IMR-90 (cell line): ENCODE measurements around the gene PCDHGC4. TPM values are rescaled to one million over a fixed set of nuclear protein-coding genes. Genes with fewer than 3 reads are reported as not detected.

Experiments used
- ATAC-seq: fragments of 200-7000 bp; cut with Tn5 transposase; 2 replicates; pipeline ENCODE4 v1.9.1; 2020; ENCODE audit warnings: low read depth, mild to moderate bottlenecking, moderate library complexity
- BruUV-seq: library from RNA; stranded (reverse); fragments of 400-500 nt; replicated peaks from 2 replicates; lab custom pipeline; 2021; lab: Mats Ljungman, UMichigan
- CTCF ChIA-PET: fragments of 300-600 bp; formaldehyde crosslinking; extraction: SDS; loops from one replicate; lab custom pipeline; 2021; ENCODE audit warnings: antibody characterized with exemption; lab: Yijun Ruan, JAX
- POLR2A ChIA-PET: fragments of 300-600 bp; sonication (Branson Sonifier 250); formaldehyde crosslinking; loops from one replicate; lab custom pipeline; 2022; ENCODE audit warnings: antibody characterized with exemption; ENCODE audit not compliant: unreplicated experiment; lab: Charles Lee
- DNase-seq: peaks from one replicate; pipeline ENCODE4 v3.0.0; 2013
- H2AFZ ChIP-seq: replicated peaks from 2 replicates; pipeline ENCODE3; 2013; ENCODE audit warnings: low read length, mild to moderate bottlenecking; ENCODE audit not compliant: poor library complexity
- H2AK5ac ChIP-seq: 2 replicates; pipeline ENCODE4 v1.6.1; 2013; ENCODE audit warnings: low read depth, low read length, inconsistent platforms
- H2AK9ac ChIP-seq: replicated peaks from 2 replicates; pipeline ENCODE3; 2013; ENCODE audit warnings: mild to moderate bottlenecking, low read depth, low read length, moderate library complexity; ENCODE audit not compliant: poor library complexity
- H2BK120ac ChIP-seq: 2 replicates; pipeline ENCODE4 v1.6.1; 2013; ENCODE audit warnings: low read depth, low read length, inconsistent platforms
- H2BK15ac ChIP-seq: 3 replicates; pipeline ENCODE4 v1.6.1; 2013; ENCODE audit warnings: low read depth, low read length, inconsistent platforms
- H2BK20ac ChIP-seq: 2 replicates; pipeline ENCODE4 v1.6.1; 2013; ENCODE audit warnings: low read depth, mild to moderate bottlenecking, inconsistent platforms, low read length, moderate library complexity
- H2BK5ac ChIP-seq: 2 replicates; pipeline ENCODE4 v1.6.1; 2013; ENCODE audit warnings: mild to moderate bottlenecking, low read depth, low read length, inconsistent platforms; ENCODE audit not compliant: poor library complexity, severe bottlenecking
- H3K14ac ChIP-seq: replicated peaks from 2 replicates; pipeline ENCODE4 v1.6.1; 2013; ENCODE audit warnings: low read depth, low read length, inconsistent platforms
- H3K18ac ChIP-seq: 2 replicates; pipeline ENCODE4 v1.6.1; 2013; ENCODE audit warnings: low read depth, low read length, control low read depth
- H3K23ac ChIP-seq: 2 replicates; pipeline ENCODE4 v1.6.1; 2013; ENCODE audit warnings: low read depth, low read length, inconsistent platforms
- H3K27ac ChIP-seq: 2 replicates; pipeline ENCODE4 v1.5.1; 2013; ENCODE audit warnings: mild to moderate bottlenecking, control low read depth, low read length; ENCODE audit not compliant: insufficient read depth
- H3K27me3 ChIP-seq: 2 replicates; pipeline ENCODE4 v1.6.1; 2013; ENCODE audit warnings: low read length; ENCODE audit not compliant: control insufficient read depth, insufficient read depth
- H3K36me3 ChIP-seq: 2 replicates; pipeline ENCODE4 v1.6.1; 2013; ENCODE audit warnings: low read length, mixed read lengths; ENCODE audit not compliant: control insufficient read depth, insufficient read depth
- H3K4ac ChIP-seq: 2 replicates; pipeline ENCODE4 v1.6.1; 2013; ENCODE audit warnings: low read depth, low read length, inconsistent platforms
- H3K4me1 ChIP-seq: 2 replicates; pipeline ENCODE4 v1.6.1; 2013; ENCODE audit warnings: low read length, mixed read lengths; ENCODE audit not compliant: control insufficient read depth, insufficient read depth
- H3K4me2 ChIP-seq: 2 replicates; pipeline ENCODE4 v1.6.1; 2013; ENCODE audit warnings: low read depth, mild to moderate bottlenecking, control low read depth, low read length, moderate library complexity
- H3K4me3 ChIP-seq: 2 replicates; pipeline ENCODE4 v1.5.1; 2013; ENCODE audit warnings: low read depth, mild to moderate bottlenecking, control low read depth, low read length, moderate library complexity; ENCODE audit not compliant: insufficient read depth
- H3K56ac ChIP-seq: 2 replicates; pipeline ENCODE4 v1.6.1; 2013; ENCODE audit warnings: low read length, inconsistent platforms; ENCODE audit not compliant: insufficient read depth; ENCODE audit errors: extremely low read depth
- H3K79me1 ChIP-seq, 2 experiments: 2 replicates each; pipeline ENCODE4 v1.6.1; 2013; ENCODE audit warnings: low read length in 2 of 2, inconsistent platforms in 1 of 2, low read depth in 1 of 2
- H3K9ac ChIP-seq: 2 replicates; pipeline ENCODE4 v1.6.1; 2013; ENCODE audit warnings: low read depth, low read length, control low read depth
- H3K9me1 ChIP-seq: 2 replicates; pipeline ENCODE4 v1.6.1; 2013; ENCODE audit warnings: low read length, inconsistent platforms; ENCODE audit not compliant: insufficient read depth
- H3K9me3 ChIP-seq: 2 replicates; pipeline ENCODE4 v1.6.1; 2013; ENCODE audit warnings: low read length; ENCODE audit not compliant: control insufficient read depth, insufficient read depth
- H4K20me1 ChIP-seq: 2 replicates; pipeline ENCODE4 v1.6.1; 2013; ENCODE audit warnings: low read length, inconsistent platforms; ENCODE audit not compliant: insufficient read depth
- H4K5ac ChIP-seq: 2 replicates; pipeline ENCODE4 v1.6.1; 2013; ENCODE audit warnings: mild to moderate bottlenecking, low read depth, low read length, control low read depth
- H4K8ac ChIP-seq, 2 experiments: 2 replicates each; pipeline ENCODE4 v1.6.1; 2013; ENCODE audit warnings: low read depth in 2 of 2, low read length in 2 of 2, control low read depth in 1 of 2, inconsistent platforms in 1 of 2
- H4K91ac ChIP-seq: 2 replicates; pipeline ENCODE4 v1.6.1; 2013; ENCODE audit warnings: low read depth, low read length, inconsistent platforms; ENCODE audit not compliant: insufficient read depth
- BHLHE40 ChIP-seq: fragments of 150-350 bp; IDR thresholded peaks from 2 replicates; pipeline ENCODE4 v1.6.1; 2016; ENCODE audit warnings: mild to moderate bottlenecking, low read depth, low read length
- CEBPB ChIP-seq: IDR thresholded peaks from 2 replicates; pipeline ENCODE4 v1.6.1; 2012; ENCODE audit warnings: low read depth, low read length, improper control_type of control experiment
- CHD1 ChIP-seq: IDR thresholded peaks from 2 replicates; pipeline ENCODE4 v1.6.1; 2012; ENCODE audit warnings: low read depth, low read length, improper control_type of control experiment
- CTCF ChIP-seq: conservative IDR thresholded peaks from 2 replicates; pipeline ENCODE4 v1.5.1; 2012; ENCODE audit warnings: mild to moderate bottlenecking, low read depth, low read length, improper control_type of control experiment
- FOS ChIP-seq: fragments of 150-350 bp; IDR thresholded peaks from 2 replicates; pipeline ENCODE4 v1.6.1; 2016; ENCODE audit warnings: low read depth, low read length
- MAFK ChIP-seq: IDR thresholded peaks from 2 replicates; pipeline ENCODE4 v1.6.1; 2012; ENCODE audit warnings: low read depth, low read length, improper control_type of control experiment
- MAZ ChIP-seq: IDR thresholded peaks from 2 replicates; pipeline ENCODE4 v1.6.1; 2012; ENCODE audit warnings: low read depth, mild to moderate bottlenecking, low read length, improper control_type of control experiment, moderate library complexity, borderline replicate concordance
- NFE2L2 ChIP-seq: fragments of 150-350 bp; IDR thresholded peaks from 2 replicates; pipeline ENCODE4 v1.6.1; 2016; ENCODE audit warnings: low read depth, mild to moderate bottlenecking, low read length
- POLR2A ChIP-seq: IDR thresholded peaks from 2 replicates; pipeline ENCODE4 v1.6.1; 2012; ENCODE audit warnings: mild to moderate bottlenecking, low read depth, low read length
- RCOR1 ChIP-seq: IDR thresholded peaks from 2 replicates; pipeline ENCODE4 v1.6.1; 2012; ENCODE audit warnings: mild to moderate bottlenecking, low read length, improper control_type of control experiment; ENCODE audit not compliant: insufficient replicate concordance
- RFX5 ChIP-seq: IDR thresholded peaks from 2 replicates; pipeline ENCODE4 v1.8.0; 2012; ENCODE audit warnings: low read depth, mild to moderate bottlenecking, low read length, moderate library complexity
- SMC3 ChIP-seq: fragments of 150-350 bp; IDR thresholded peaks from 2 replicates; pipeline ENCODE4 v1.6.1; 2016; ENCODE audit warnings: low read depth, mild to moderate bottlenecking, antibody characterized with exemption, low read length, moderate library complexity
- USF2 ChIP-seq: fragments of 150-350 bp; IDR thresholded peaks from 2 replicates; pipeline ENCODE4 v1.6.1; 2017; ENCODE audit warnings: mild to moderate bottlenecking, antibody characterized with exemption, low read length, low read depth
- WGBS, 2 experiments: methylation state at CpG; one replicate each; pipeline versions ENCODE4 v1.1.5 to v1.1.7; 2013; ENCODE audit warnings: missing lambda C conversion rate in 2 of 2; ENCODE audit not compliant: insufficient read length in 1 of 2; ENCODE audit errors: extremely low coverage in 2 of 2; 5-methylcytosine and 5-hydroxymethylcytosine counted together
- dilution Hi-C: fragments of 300-500 bp; cut with HindIII; formaldehyde crosslinking; loops from one replicate; pipeline ENCODE4 v1.14.3; 2018; ENCODE audit warnings: low sequenced_read_pairs; ENCODE audit not compliant: unreplicated experiment
- in situ Hi-C: fragments of 300-500 bp; cut with MboI; formaldehyde crosslinking; loops from 3 replicates; pipeline ENCODE4 v1.14.3; 2019; ENCODE audit warnings: low sequenced_read_pairs, inconsistent platforms, mixed read lengths
- intact Hi-C: fragments of 100-400 bp; cut with micrococcal nuclease; formaldehyde crosslinking; loops from 2 replicates; pipeline ENCODE4 v1.10.0; 2022
- polyA plus RNA-seq, 3 experiments: library from polyadenylated mRNA; depleted of rRNA; stranded (reverse); fragments of >200 nt; gene quantifications; 2 replicates each; pipeline ENCODE4 v1.2.3, GENCODE V29; 2012; ENCODE audit warnings: low replicate concordance in 1 of 3
- total RNA-seq: library from RNA; depleted of rRNA; stranded (reverse); fragments of >200 nt; gene quantifications from 2 replicates; pipeline ENCODE4 v1.2.3, GENCODE V29; 2012
- TF ChIP-seq, protein P1 (sequence below): fragments of 150-350 bp; IDR thresholded peaks from 2 replicates; pipeline ENCODE4 v1.6.1; 2016; ENCODE audit warnings: low read depth, mild to moderate bottlenecking, low read length, moderate library complexity, borderline replicate concordance

The PCDHGC4 gene
- total and polyA plus RNA-seq, 2 of the 4 experiments (the other 2 are of a cell fraction), result 0.65 to 1.6 TPM

DNA sequence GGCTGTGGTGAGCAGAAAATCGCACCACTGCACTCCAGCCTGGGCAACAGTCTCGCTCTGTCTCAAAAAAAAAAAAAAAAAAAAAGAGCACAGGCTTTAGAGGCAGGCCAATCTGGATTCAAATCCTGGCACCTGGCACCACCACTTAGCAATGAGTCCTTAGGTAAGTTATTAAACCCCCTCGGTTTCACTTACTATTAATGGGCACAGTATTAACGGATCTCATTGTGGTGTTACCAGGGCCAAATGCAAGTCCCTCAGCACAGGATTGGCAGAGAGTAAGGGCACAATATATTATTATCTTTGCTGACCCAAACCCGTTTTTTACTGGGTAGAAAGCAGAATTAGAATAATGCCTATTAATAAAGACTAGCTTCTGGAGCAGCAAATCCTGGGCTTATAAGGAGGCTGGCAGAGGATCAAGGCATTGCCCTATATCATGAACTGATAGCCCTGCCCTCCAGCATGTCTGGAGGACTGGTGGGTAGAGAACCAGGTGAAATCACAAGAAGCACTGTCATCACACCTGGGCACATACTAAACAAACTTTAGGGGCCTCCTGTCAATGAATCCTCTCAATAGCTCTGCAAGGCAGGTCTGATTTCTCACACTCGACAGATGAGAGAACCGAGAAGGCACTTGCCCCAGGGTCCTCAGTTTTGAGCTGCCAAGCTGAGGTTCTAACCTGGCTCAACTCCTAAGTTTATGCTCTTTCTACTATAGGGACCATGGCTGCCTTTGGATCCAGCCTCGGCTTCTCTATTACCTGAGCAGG is 21.7 kb downstream of the PCDHGC4 start:
- H2BK15ac ChIP-seq, result no peak overlapping the region
- in situ Hi-C loops, result no loop called here
- H4K20me1 ChIP-seq, result peaks cover 20% of the 10 kb centered on the region
- H3K79me1 ChIP-seq, result peaks cover 12 to 27% of the 10 kb centered on the region in 2 experiments
- ATAC-seq (no peak), DNase-seq (no peak)
- no peak overlapping the region for H3K4ac ChIP-seq
- H3K14ac ChIP-seq, result 0 out of 2 replicates have a peak overlapping the region, but pooled peaks have one; percentile 17
- H2AK9ac ChIP-seq, result no peak overlapping the region
- H3K18ac ChIP-seq, result no peak overlapping the region
- CTCF ChIA-PET, result interaction anchor here (0.5 to 1.0 kb wide), 2 partner anchors 15 to 74 kb away, joined by 3 read pairs; no protein-coding TSS in a partner anchor
- H3K4me3 ChIP-seq, result no peak overlapping the region
- H4K8ac ChIP-seq, result no peak overlapping the region
- H3K23ac ChIP-seq, result no peak overlapping the region
- peaks cover 39% of the 10 kb centered on the region for H3K36me3 ChIP-seq
- H3K9ac ChIP-seq, result no peak overlapping the region
- H2AFZ ChIP-seq, result no peak overlapping the region
- H2BK20ac ChIP-seq, result peak overlapping the region; percentile 5; the same call in 1 of the 2 replicates
- peak overlapping the region; percentile 48; the same call in 1 of the 2 replicates for H3K27ac ChIP-seq
- H3K56ac ChIP-seq, result no peak overlapping the region
- POLR2A ChIA-PET, result no interaction called here
- H3K4me1 ChIP-seq, result peaks cover 24% of the 10 kb centered on the region
- H2BK120ac ChIP-seq, result no peak overlapping the region
- WGBS, 2 experiments, result 83% methylated on average over 5 of the region's 8 CpGs; no CpG with 5 or more reads in 1 of the 2 experiments
- H4K5ac ChIP-seq, result no peak overlapping the region
- no peaks in the 10 kb centered on the region for H3K9me3 ChIP-seq
- H3K9me1 ChIP-seq, result peaks cover 11% of the 10 kb centered on the region; the same call in 1 of the 2 replicates
- no TSS peak for BruUV-seq
- dilution Hi-C loops, result no loop called here
- no peaks in the 10 kb centered on the region for H3K27me3 ChIP-seq
- H3K4me2 ChIP-seq, result no peak overlapping the region
- H2AK5ac ChIP-seq, result no peak overlapping the region
- intact Hi-C loops, result no loop called here
- H4K91ac ChIP-seq, result no peak overlapping the region
- no peak overlapping the region for H2BK5ac ChIP-seq
- TF ChIP-seq SMC3 (no peak), RFX5 (no peak), NFE2L2 (no peak), RCOR1 (no peak), FOS (no peak), CEBPB (no peak), MAZ (no peak), CTCF (no peak), POLR2A (no peak), MAFK (no peak), USF2 (no peak), BHLHE40 (no peak), CHD1 (no peak)
- TF ChIP-seq, protein P1, sequence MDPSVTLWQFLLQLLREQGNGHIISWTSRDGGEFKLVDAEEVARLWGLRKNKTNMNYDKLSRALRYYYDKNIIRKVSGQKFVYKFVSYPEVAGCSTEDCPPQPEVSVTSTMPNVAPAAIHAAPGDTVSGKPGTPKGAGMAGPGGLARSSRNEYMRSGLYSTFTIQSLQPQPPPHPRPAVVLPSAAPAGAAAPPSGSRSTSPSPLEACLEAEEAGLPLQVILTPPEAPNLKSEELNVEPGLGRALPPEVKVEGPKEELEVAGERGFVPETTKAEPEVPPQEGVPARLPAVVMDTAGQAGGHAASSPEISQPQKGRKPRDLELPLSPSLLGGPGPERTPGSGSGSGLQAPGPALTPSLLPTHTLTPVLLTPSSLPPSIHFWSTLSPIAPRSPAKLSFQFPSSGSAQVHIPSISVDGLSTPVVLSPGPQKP, result no peak
